Nephron progenitor cell (in vitro differentiated cells): ENCODE measurements around the gene EIF1AX.

Experiments
- DNase-seq: peaks from one replicate; pipeline ENCODE4 v3.0.0; 2021
- H3K27ac Mint-ChIP-seq: 2 replicates; pipeline ENCODE4 v1.8.0; 2021; ENCODE audit warnings: mild to moderate bottlenecking, moderate library complexity, mixed read lengths
- H3K27me3 Mint-ChIP-seq: 2 replicates; pipeline ENCODE4 v1.8.0; 2021; ENCODE audit warnings: mild to moderate bottlenecking, low read depth, mixed read lengths; ENCODE audit not compliant: poor library complexity
- H3K36me3 Mint-ChIP-seq: 2 replicates; pipeline ENCODE4 v1.8.0; 2021; ENCODE audit warnings: low read depth, mixed read lengths
- H3K4me1 Mint-ChIP-seq: 2 replicates; pipeline ENCODE4 v1.8.0; 2021; ENCODE audit warnings: mixed read lengths
- H3K4me3 Mint-ChIP-seq: 2 replicates; pipeline ENCODE4 v1.8.0; 2021; ENCODE audit warnings: mild to moderate bottlenecking, moderate library complexity, mixed read lengths
- H3K9me3 Mint-ChIP-seq: 2 replicates; pipeline ENCODE4 v1.8.0; 2021; ENCODE audit warnings: mild to moderate bottlenecking, moderate library complexity, mixed read lengths
- TF ChIP-seq, protein P1 (sequence below): fragments of 200-600 bp; sonication (generic); IDR thresholded peaks from 2 replicates; pipeline ENCODE4 v1.5.0; 2021; ENCODE audit warnings: antibody characterized with exemption

EIF1AX gene

GRCh38 chrX:20147561-20147960 is 5.9 kb upstream of the EIF1AX start:
- TF ChIP-seq, protein P1, sequence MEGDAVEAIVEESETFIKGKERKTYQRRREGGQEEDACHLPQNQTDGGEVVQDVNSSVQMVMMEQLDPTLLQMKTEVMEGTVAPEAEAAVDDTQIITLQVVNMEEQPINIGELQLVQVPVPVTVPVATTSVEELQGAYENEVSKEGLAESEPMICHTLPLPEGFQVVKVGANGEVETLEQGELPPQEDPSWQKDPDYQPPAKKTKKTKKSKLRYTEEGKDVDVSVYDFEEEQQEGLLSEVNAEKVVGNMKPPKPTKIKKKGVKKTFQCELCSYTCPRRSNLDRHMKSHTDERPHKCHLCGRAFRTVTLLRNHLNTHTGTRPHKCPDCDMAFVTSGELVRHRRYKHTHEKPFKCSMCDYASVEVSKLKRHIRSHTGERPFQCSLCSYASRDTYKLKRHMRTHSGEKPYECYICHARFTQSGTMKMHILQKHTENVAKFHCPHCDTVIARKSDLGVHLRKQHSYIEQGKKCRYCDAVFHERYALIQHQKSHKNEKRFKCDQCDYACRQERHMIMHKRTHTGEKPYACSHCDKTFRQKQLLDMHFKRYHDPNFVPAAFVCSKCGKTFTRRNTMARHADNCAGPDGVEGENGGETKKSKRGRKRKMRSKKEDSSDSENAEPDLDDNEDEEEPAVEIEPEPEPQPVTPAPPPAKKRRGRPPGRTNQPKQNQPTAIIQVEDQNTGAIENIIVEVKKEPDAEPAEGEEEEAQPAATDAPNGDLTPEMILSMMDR = no peak

GRCh38 chrX:20144491-20144890 is 2.9 kb upstream of the EIF1AX start:
- Mint-ChIP-seq H3K9me3 (peaks cover 50% of the 10 kb centered on the region), H3K27ac (no peak overlapping the region), H3K27me3 (no peaks in the 10 kb centered on the region), H3K36me3 (peaks cover 23% of the 10 kb centered on the region), H3K4me1 (peaks cover 6% of the 10 kb centered on the region), H3K4me3 (no peak overlapping the region)
- DNase-seq = no peak
- TF ChIP-seq, protein P1 = no peak

More at GRCh38 chrX:20147561-20147960, 5.9 kb upstream of the EIF1AX start:
- Mint-ChIP-seq H3K27me3 (no peaks in the 10 kb centered on the region), H3K9me3 (peaks cover 41% of the 10 kb centered on the region), H3K4me3 (no peak overlapping the region), H3K4me1 (no peaks in the 10 kb centered on the region), H3K36me3 (peaks cover 26% of the 10 kb centered on the region), H3K27ac (no peak overlapping the region)
- DNase-seq = no peak

DNA sequence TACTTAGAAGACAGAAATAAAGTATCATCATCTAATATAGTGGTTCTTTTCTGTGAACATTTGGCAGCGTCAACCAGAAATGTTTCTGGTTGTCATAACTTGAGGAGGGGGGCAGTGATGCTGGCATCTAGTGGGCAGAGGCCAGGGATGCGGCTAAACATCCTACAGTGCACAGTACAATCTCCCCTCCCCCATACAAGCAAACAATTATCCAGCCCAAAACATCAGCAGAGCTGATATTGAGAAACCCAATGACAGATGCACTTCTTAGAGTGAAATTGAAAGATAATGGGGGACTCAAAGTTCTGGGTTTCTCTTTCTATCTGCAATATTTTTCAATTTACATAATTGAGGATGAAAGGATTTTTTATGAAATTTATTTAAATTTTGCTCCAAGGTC is 1.9 kb upstream of the EIF1AX start:
- peaks cover 15% of the 10 kb centered on the region for H3K4me1 Mint-ChIP-seq
- TF ChIP-seq, protein P1 = no peak
- H3K27me3 Mint-ChIP-seq = no peaks in the 10 kb centered on the region
- H3K27ac Mint-ChIP-seq = no peak overlapping the region
- H3K4me3 Mint-ChIP-seq = no peak overlapping the region
- DNase-seq = no peak
- peaks cover 24% of the 10 kb centered on the region for H3K36me3 Mint-ChIP-seq
- H3K9me3 Mint-ChIP-seq = peaks cover 60% of the 10 kb centered on the region

DNA sequence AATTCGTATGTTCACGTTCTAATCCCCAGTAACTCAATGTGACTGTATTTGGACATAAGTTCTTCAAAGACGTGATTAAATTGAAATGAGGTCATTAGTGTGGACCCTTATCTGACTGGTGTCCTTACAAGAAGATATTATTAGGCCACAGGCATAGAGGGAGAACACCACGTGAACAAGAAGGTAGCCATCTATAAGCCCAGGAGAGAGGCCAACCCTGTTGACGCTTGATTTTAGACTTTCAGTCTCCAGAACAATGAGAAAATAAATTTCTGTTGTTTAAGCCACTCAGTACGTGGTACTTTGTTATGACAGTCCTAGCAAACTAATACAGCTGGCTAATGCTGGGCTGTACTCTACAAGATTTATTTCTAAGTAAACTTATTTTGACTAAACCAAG is 1.5 kb upstream of the EIF1AX start:
- H3K4me1 Mint-ChIP-seq = peaks cover 15% of the 10 kb centered on the region
- peaks cover 60% of the 10 kb centered on the region for H3K9me3 Mint-ChIP-seq
- TF ChIP-seq, protein P1 = no peak
- no peaks in the 10 kb centered on the region for H3K27me3 Mint-ChIP-seq
- DNase-seq = no peak
- peaks cover 23% of the 10 kb centered on the region for H3K36me3 Mint-ChIP-seq
- H3K27ac Mint-ChIP-seq = no peak overlapping the region
- peak overlapping the region; percentile 61 for H3K4me3 Mint-ChIP-seq

DNA sequence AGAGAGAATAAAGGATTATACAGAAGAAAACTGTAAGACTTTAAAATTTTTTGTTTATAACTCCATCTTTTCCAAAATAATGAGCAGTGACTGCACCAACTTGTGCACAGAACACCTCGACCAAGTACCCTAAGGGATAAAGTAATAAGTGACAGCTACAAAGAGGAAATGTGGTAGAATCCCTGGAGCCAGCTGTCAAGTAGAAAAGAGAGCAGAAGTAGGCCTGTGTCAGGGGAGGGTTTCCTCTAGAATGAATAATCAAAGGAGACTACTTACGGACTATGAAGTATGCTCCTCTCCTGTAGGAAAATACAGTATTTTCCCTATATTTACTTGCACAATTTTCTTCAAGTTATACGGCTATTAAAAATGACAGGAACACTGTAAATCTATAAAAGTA is 1.2 kb downstream of the EIF1AX start:
- Mint-ChIP-seq H3K36me3 (peaks cover 42% of the 10 kb centered on the region), H3K9me3 (peaks cover 52% of the 10 kb centered on the region), H3K4me3 (peak overlapping the region; percentile 90), H3K4me1 (peaks cover 15% of the 10 kb centered on the region), H3K27me3 (no peaks in the 10 kb centered on the region), H3K27ac (no peak overlapping the region)
- TF ChIP-seq, protein P1 = no peak
- no peak for DNase-seq

GRCh38 chrX:20139966-20140365 is 1.7 kb downstream of the EIF1AX start:
- Mint-ChIP-seq H3K36me3 (peaks cover 44% of the 10 kb centered on the region), H3K4me3 (peak overlapping the region; percentile 90), H3K9me3 (peaks cover 49% of the 10 kb centered on the region), H3K27ac (no peak overlapping the region), H3K4me1 (peaks cover 15% of the 10 kb centered on the region), H3K27me3 (no peaks in the 10 kb centered on the region)
- no peak for DNase-seq
- TF ChIP-seq, protein P1 = no peak
